H9 (cell line): Measurements from ENCODE around the gene EDN1. TPM values are rescaled to one million over a fixed set of nuclear protein-coding genes. Genes with fewer than 3 reads are reported as not detected.

Experiments used
- DNase-seq: peaks from one replicate; pipeline ENCODE4 v3.0.0-alpha.2; 2017
- H2AFZ ChIP-seq: one replicate; pipeline ENCODE4 v1.6.1; 2013; ENCODE audit warnings: mild to moderate bottlenecking, low read length, control low read depth, moderate library complexity
- H2AK5ac ChIP-seq: 2 replicates; pipeline ENCODE4 v1.6.1; 2013; ENCODE audit warnings: low read length, control low read depth, mixed read lengths; ENCODE audit not compliant: insufficient read length
- H2BK120ac ChIP-seq: one replicate; pipeline ENCODE4 v1.6.1; 2013; ENCODE audit warnings: low read depth, mild to moderate bottlenecking, low read length, control low read depth, inconsistent platforms; ENCODE audit not compliant: poor library complexity, severe bottlenecking
- H2BK12ac ChIP-seq: 2 replicates; pipeline ENCODE4 v1.6.1; 2013; ENCODE audit warnings: low read length, control low read depth, mixed read lengths, low read depth; ENCODE audit not compliant: insufficient read length
- H2BK15ac ChIP-seq: 2 replicates; pipeline ENCODE4 v1.6.1; 2013; ENCODE audit warnings: low read depth, low read length, control low read depth
- H2BK20ac ChIP-seq: one replicate; pipeline ENCODE4 v1.6.1; 2013; ENCODE audit warnings: low read depth, mild to moderate bottlenecking, low read length, control low read depth, inconsistent platforms; ENCODE audit not compliant: poor library complexity, severe bottlenecking
- H2BK5ac ChIP-seq: 2 replicates; pipeline ENCODE4 v1.6.1; 2013; ENCODE audit warnings: low read length, control low read depth, mixed read lengths; ENCODE audit not compliant: insufficient read length
- H3K14ac ChIP-seq: 2 replicates; pipeline ENCODE4 v1.6.1; 2013; ENCODE audit warnings: low read length, control low read depth; ENCODE audit not compliant: insufficient read depth
- H3K18ac ChIP-seq: 2 replicates; pipeline ENCODE4 v1.6.1; 2013; ENCODE audit warnings: low read depth, mild to moderate bottlenecking, mixed read lengths, low read length, control low read depth; ENCODE audit not compliant: insufficient read length
- H3K23ac ChIP-seq: 2 replicates; pipeline ENCODE4 v1.6.1; 2013; ENCODE audit warnings: low read length, control low read depth, mixed read lengths, low read depth; ENCODE audit not compliant: insufficient read length
- H3K23me2 ChIP-seq: 2 replicates; pipeline ENCODE4 v1.6.1; 2013; ENCODE audit warnings: low read depth, mild to moderate bottlenecking, mixed read lengths, low read length, control low read depth; ENCODE audit not compliant: insufficient read length, poor library complexity, severe bottlenecking
- H3K27ac ChIP-seq: 2 replicates; pipeline ENCODE4 v1.5.1; 2013; ENCODE audit warnings: low read length, control low read depth, mixed read lengths, low read depth; ENCODE audit not compliant: insufficient read length
- H3K27me3 ChIP-seq: 2 replicates; pipeline ENCODE4 v1.6.1; 2013; ENCODE audit warnings: low read length, control low read depth, inconsistent platforms; ENCODE audit not compliant: insufficient read depth
- H3K4ac ChIP-seq: 2 replicates; pipeline ENCODE4 v1.6.1; 2013; ENCODE audit warnings: low read depth, mild to moderate bottlenecking, control low read depth, inconsistent platforms, low read length, moderate library complexity
- H3K4me1 ChIP-seq: 2 replicates; pipeline ENCODE4 v1.6.1; 2013; ENCODE audit warnings: low read length, control low read depth, inconsistent platforms; ENCODE audit not compliant: insufficient read depth
- H3K4me2 ChIP-seq: 2 replicates; pipeline ENCODE4 v1.6.1; 2013; ENCODE audit warnings: low read length, control low read depth, mixed read lengths; ENCODE audit not compliant: insufficient read length, insufficient read depth
- H3K56ac ChIP-seq: 2 replicates; pipeline ENCODE4 v1.6.1; 2013; ENCODE audit warnings: low read depth, mild to moderate bottlenecking, mixed read lengths, low read length, control low read depth; ENCODE audit not compliant: insufficient read length
- H3K79me1 ChIP-seq: 2 replicates; pipeline ENCODE4 v1.6.1; 2013; ENCODE audit warnings: low read depth, mild to moderate bottlenecking, moderate library complexity, low read length, control low read depth, inconsistent platforms; ENCODE audit not compliant: insufficient read depth, poor library complexity, severe bottlenecking
- H3K79me2 ChIP-seq: 2 replicates; pipeline ENCODE4 v1.6.1; 2013; ENCODE audit warnings: low read length, control low read depth, inconsistent platforms; ENCODE audit not compliant: insufficient read depth
- H3K9ac ChIP-seq: 2 replicates; pipeline ENCODE4 v1.6.1; 2013; ENCODE audit warnings: low read length, control low read depth, mixed read lengths; ENCODE audit not compliant: insufficient read length; ENCODE audit errors: extremely low read depth
- H3K9me3 ChIP-seq: one replicate; pipeline ENCODE4 v1.6.1; 2013; ENCODE audit warnings: low read depth, low read length, inconsistent platforms; ENCODE audit not compliant: control insufficient read depth
- H3T11ph ChIP-seq: one replicate; pipeline ENCODE4 v1.6.1; 2013; ENCODE audit warnings: mild to moderate bottlenecking, low read length, control low read depth, inconsistent platforms
- H4K20me1 ChIP-seq: one replicate; pipeline ENCODE4 v1.6.1; 2013; ENCODE audit not compliant: control insufficient read depth, insufficient read length, insufficient read depth
- H4K5ac ChIP-seq: 2 replicates; pipeline ENCODE4 v1.6.1; 2013; ENCODE audit warnings: low read depth, mild to moderate bottlenecking, mixed read lengths, low read length, control low read depth; ENCODE audit not compliant: insufficient read length
- H4K8ac ChIP-seq: replicated peaks from 2 replicates; pipeline ENCODE4 v1.6.1; 2013; ENCODE audit warnings: low read length, control low read depth, mixed read lengths, low read depth; ENCODE audit not compliant: insufficient read length
- H4K91ac ChIP-seq: 2 replicates; pipeline ENCODE4 v1.6.1; 2013; ENCODE audit warnings: low read depth, mild to moderate bottlenecking, moderate library complexity, mixed read lengths, low read length, control low read depth; ENCODE audit not compliant: insufficient read length
- H3K27ac Mint-ChIP-seq, 3 experiments: 2 replicates in 2 of 3; 3 replicates in 1 of 3; pipeline ENCODE4 v1.8.0; 2020 to 2021; ENCODE audit warnings: mixed read lengths in 3 of 3, mild to moderate bottlenecking in 1 of 3, moderate library complexity in 1 of 3
- H3K27me3 Mint-ChIP-seq: 2 replicates; pipeline ENCODE4 v1.8.0; 2021; ENCODE audit warnings: low read depth, mild to moderate bottlenecking, moderate library complexity, mixed read lengths
- H3K36me3 Mint-ChIP-seq, 3 experiments: 2 replicates in 2 of 3; 3 replicates in 1 of 3; pipeline ENCODE4 v1.8.0; 2020 to 2021; ENCODE audit warnings: low read depth in 3 of 3, mixed read lengths in 3 of 3; ENCODE audit not compliant: insufficient read depth in 1 of 3
- H3K4me1 Mint-ChIP-seq, 2 experiments: 2 replicates each; pipeline ENCODE4 v1.8.0; 2020; ENCODE audit warnings: mixed read lengths in 2 of 2
- H3K4me3 Mint-ChIP-seq, 2 experiments: 2 replicates in 1 of 2; 3 replicates in 1 of 2; pipeline ENCODE4 v1.8.0; 2020 to 2021; ENCODE audit warnings: mild to moderate bottlenecking in 2 of 2, mixed read lengths in 2 of 2, moderate library complexity in 1 of 2
- H3K9me3 Mint-ChIP-seq, 2 experiments: 2 replicates in 1 of 2; 3 replicates in 1 of 2; pipeline ENCODE4 v1.8.0; 2020; ENCODE audit warnings: mild to moderate bottlenecking in 2 of 2, mixed read lengths in 2 of 2, moderate library complexity in 1 of 2
- WGBS: extraction: QIAGEN DNeasy Blood & Tissue Kit; methylation state at CpG from one replicate; pipeline ENCODE4 v1.1.7; 2013; ENCODE audit warnings: missing lambda C conversion rate, low lambda C conversion rate, mixed read lengths; ENCODE audit not compliant: insufficient read length; ENCODE audit errors: extremely low coverage; 5-methylcytosine and 5-hydroxymethylcytosine counted together
- total RNA-seq: library from RNA; stranded (reverse); gene quantifications from 2 replicates; pipeline ENCODE4 v1.2.1, GENCODE V29; 2021
- TF ChIP-seq, protein P1 (sequence below): fragments of 200-600 bp; sonication (generic); conservative IDR thresholded peaks from 3 replicates; pipeline ENCODE4 v1.8.0; 2021; ENCODE audit warnings: antibody characterized with exemption, mild to moderate bottlenecking

The EDN1 gene
- total RNA-seq, 1 experiment from 2014 or later, result 2.1 TPM

DNA sequence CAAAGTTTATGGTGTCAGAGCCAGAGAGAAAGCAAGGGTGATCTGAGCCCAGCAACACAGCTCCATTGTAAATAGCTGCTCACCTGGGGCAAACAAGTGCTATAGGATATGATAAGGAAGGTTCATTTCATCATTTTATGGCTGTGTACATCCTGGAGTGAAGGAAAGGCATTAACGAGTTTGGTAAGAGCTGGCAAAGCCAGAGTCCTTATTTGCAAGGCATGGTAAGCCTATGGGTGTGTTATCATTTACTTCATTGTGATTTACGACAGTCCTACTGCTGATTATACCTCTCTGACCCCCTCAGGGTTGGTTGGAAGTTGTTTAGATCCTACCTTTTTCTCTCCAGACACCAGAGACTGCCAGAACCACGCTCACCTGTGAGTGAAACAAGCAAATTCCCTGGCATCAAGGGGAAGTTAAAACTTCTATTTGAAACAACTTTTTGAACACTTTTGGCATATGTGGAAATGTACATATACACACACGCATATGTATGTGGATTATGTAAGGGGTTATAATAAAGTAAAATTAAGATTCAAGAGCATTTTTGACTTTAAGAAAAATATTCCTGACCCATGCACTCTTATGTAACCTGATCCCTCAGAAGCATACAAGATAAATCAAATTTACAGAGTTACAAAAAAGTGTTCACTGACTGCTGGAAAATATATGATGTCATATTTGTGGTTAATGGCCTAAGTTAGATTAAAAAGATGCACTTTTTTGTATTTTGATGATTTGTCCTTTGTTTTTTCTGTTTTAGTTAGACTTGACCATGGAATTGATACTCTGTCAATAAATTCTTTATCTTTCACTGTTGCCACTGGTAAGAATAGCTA is 40.4 kb upstream of the EDN1 start:
- no peak overlapping the region for H4K5ac ChIP-seq
- H4K8ac ChIP-seq, result no peak overlapping the region
- no peaks in the 10 kb centered on the region for H3K27me3 ChIP-seq
- no peak overlapping the region for H3T11ph ChIP-seq
- H3K9me3 ChIP-seq, result no peaks in the 10 kb centered on the region
- H2BK120ac ChIP-seq, result no peak overlapping the region
- H3K79me2 ChIP-seq, result no peaks in the 10 kb centered on the region
- H3K9ac ChIP-seq, result no peak overlapping the region
- Mint-ChIP-seq H3K27me3 (no peaks in the 10 kb centered on the region; the same call in none of the 2 replicates), H3K4me1 (peaks cover 12 to 15% of the 10 kb centered on the region in 2 experiments), H3K4me3 (no peak overlapping the region), H3K36me3 (no peaks in the 10 kb centered on the region), H3K9me3 (no peaks in the 10 kb centered on the region), H3K27ac (no peak overlapping the region)
- peaks cover 2% of the 10 kb centered on the region; the same call in 1 of the 2 replicates for H3K4me1 ChIP-seq
- H3K56ac ChIP-seq, result no peak overlapping the region
- H3K23me2 ChIP-seq, result no peaks in the 10 kb centered on the region
- no peaks in the 10 kb centered on the region for H3K79me1 ChIP-seq
- H3K14ac ChIP-seq, result no peak overlapping the region
- H3K4me2 ChIP-seq, result no peak overlapping the region
- no peak overlapping the region for H2AFZ ChIP-seq
- H3K4ac ChIP-seq, result no peak overlapping the region
- no peak overlapping the region for H2BK12ac ChIP-seq
- H4K20me1 ChIP-seq, result no peaks in the 10 kb centered on the region
- no peak overlapping the region for H4K91ac ChIP-seq
- H2BK20ac ChIP-seq, result no peak overlapping the region
- WGBS, result no CpG with 5 or more reads among the region's 4 CpGs
- no peak overlapping the region for H3K18ac ChIP-seq
- no peak overlapping the region for H2BK15ac ChIP-seq
- no peak overlapping the region for H3K23ac ChIP-seq
- no peak for DNase-seq
- H3K27ac ChIP-seq, result no peak overlapping the region
- peak overlapping the region; percentile 51 for H2BK5ac ChIP-seq
- H2AK5ac ChIP-seq, result no peak overlapping the region
- TF ChIP-seq, protein P1, sequence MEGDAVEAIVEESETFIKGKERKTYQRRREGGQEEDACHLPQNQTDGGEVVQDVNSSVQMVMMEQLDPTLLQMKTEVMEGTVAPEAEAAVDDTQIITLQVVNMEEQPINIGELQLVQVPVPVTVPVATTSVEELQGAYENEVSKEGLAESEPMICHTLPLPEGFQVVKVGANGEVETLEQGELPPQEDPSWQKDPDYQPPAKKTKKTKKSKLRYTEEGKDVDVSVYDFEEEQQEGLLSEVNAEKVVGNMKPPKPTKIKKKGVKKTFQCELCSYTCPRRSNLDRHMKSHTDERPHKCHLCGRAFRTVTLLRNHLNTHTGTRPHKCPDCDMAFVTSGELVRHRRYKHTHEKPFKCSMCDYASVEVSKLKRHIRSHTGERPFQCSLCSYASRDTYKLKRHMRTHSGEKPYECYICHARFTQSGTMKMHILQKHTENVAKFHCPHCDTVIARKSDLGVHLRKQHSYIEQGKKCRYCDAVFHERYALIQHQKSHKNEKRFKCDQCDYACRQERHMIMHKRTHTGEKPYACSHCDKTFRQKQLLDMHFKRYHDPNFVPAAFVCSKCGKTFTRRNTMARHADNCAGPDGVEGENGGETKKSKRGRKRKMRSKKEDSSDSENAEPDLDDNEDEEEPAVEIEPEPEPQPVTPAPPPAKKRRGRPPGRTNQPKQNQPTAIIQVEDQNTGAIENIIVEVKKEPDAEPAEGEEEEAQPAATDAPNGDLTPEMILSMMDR, result no peak
